Activated CD4-positive, alpha-beta T cell treated with anti-CD3 and anti-CD28 coated beads, Interleukin-2, Interleukin-4, amounts not matched to agents 100 ng/mL and 50 ng/mL, durations not matched to agents 16 hours and 8 hours (primary cell): ENCODE measurements around the gene DNAAF1.
"Not testable (repeated sequence)": the region's sequence is repeated elsewhere in the genome, so short reads cannot be mapped to it uniquely, and the experiment has no call there.

ENCODE experiments used
- DNase-seq: peaks from one replicate; pipeline ENCODE4 v3.0.0-alpha.2; 2020; ENCODE audit warnings: low spot score

DNAAF1 gene

GRCh38 chr16:84144859-84145639, at the start of gene DNAAF1, which contains the start of gene HSDL1:
TSS of gene DNAAF1 (plus strand) at chr16:84145308. CDS start at chr16:84145441, 133 bp downstream.
TSS of gene HSDL1 (minus strand) at chr16:84145177. CDS start at chr16:84131321, 13,856 bp downstream.
- DNase-seq, result peak; percentile 92

- no peak for DNase-seq
Observed at GRCh38 chr16:84095466-84095865, 49.6 kb upstream of the DNAAF1 start.

DNA sequence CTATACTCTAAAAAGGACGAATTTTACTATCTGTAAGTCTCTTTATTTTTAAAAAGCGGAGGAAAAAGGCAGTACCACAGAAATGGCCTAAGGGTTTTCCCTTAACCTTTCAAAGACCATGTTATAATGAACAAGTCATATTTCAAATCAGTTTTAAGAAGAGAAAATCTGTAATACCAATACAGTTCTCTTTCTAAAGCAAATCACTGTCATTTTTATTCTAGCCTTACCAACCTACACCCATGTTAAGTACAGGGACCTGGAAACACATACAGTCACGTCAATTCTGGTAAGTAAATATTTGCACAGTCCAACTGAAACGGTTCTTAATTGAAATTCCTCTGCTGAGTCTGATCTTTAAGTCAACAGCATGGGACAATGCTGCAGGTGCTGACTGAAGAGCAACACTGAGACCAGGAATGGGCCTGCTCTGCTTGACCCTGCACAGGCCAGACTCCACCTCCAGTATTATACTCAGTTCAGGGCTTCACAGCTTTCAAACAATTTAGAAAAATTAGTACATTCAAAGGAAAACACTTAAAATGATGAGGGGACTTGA, 48.6 kb upstream of the DNAAF1 start:
- DNase-seq, result no peak

GRCh38 chr16:84098939-84099338, 46.2 kb upstream of the DNAAF1 start:
- DNase-seq, result no peak

- DNase-seq, result no peak
Observed at GRCh38 chr16:84103678-84104077, 41.4 kb upstream of the DNAAF1 start.

DNA sequence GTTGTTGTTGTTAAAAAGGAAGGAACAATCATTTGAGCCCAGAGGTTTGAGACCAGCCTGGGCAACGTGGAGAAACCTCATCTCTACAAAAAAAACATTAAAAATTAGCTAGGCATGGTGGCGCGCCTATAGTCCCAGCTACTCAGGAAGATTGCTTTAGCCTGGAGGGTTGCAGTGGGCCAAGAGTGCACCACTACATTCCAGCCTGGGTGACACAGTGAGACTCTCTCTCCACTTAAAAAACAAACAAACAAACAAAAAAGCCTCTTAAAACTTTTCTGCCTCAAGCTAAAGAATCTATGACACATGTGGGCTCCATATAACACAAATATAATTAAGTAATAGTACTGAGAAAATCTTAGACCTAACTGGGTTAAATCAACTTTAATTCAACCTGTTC, 40.9 kb upstream of the DNAAF1 start:
- DNase-seq, result no peak

DNA sequence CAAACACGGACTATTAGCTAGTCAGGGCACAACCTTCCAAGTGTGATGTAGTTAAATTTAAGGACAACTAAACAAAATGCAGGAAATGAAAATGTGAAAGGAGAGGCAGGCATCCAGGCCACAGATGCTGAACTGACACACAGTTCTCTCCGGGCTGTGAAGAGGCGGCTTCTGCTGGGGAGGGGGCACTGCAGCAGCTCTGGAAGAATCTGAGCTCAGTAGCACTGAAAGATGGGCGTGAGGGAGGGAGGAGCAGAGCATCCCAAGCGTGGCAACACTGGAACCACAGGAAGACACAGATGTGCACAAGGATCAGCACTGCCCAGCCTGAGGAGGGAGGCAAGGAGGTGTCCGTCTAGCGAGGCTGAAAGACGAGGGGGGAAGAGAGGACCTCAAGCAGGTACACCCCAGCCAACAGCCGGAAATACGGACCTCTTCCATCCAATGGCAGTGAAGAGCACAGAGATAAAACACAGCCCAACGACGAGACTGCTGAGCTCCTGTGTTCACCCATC, 39.8 kb upstream of the DNAAF1 start:
- DNase-seq, result no peak

DNA sequence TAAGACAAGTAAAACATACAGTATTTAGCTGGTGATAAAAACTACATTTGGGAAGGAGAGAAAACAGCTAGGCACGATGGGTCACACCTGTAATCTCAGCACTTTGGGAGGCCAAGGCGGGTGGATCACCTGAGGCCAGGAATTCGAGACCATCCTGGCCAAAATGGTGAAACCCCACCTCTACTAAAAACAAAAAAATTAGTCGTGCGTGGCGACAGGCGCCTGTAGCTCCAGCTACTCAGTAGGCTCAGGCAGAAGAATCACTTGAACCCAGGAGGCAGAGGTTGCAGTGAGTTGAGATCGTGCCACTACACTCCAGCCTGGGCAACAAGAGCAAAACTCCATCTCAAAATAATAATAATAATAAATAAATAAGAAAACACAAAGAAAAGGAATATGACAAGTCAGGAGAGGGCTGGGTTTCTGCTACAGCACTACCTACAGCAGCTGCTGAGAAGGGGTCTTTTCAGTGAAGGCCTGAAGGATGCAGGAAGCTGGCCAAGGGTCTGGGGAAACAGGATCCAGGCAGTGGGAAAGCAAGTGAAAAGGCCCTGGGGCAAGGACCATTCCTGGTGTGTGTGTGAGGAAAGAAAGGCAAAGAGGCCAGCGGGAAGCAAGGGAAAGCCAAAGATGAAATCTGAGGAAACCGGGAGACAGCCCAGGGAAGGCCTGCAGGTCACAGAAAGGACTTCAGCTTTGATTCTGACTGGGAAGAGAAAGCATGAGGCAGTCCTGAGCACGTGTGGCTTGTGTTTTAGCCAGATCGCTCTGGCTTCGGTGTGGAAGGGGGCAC, 39.0 kb upstream of the DNAAF1 start:
- no peak for DNase-seq

- no peak for DNase-seq
Observed at GRCh38 chr16:84107921-84108320, 37.2 kb upstream of the DNAAF1 start.

GRCh38 chr16:84109598-84110335, 35.3 kb upstream of the DNAAF1 start:
- no peak for DNase-seq

DNA sequence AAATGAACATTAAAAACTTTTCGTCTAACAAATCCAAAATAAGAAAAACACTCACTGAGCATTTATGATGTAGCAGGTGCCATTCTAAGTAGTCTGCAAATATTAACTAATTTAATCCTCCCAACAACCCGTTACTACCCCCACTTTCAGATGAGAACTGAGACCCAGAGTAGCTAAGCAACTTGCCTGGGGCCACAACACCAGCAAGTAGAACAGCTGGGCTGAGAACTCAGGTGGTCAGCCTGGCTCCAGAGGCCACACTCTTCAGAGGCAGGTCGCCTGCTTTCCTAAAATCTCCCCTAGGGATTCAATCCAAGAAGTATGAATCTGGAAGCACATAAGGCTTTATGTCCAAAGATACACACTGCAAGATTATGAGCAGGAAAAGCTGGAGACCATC, 34.6 kb upstream of the DNAAF1 start:
- no peak for DNase-seq

- DNase-seq, result no peak
Observed at GRCh38 chr16:84111525-84111924, 33.6 kb upstream of the DNAAF1 start.

- peak; percentile 11 for DNase-seq
Observed at GRCh38 chr16:84111949-84112348, 33.2 kb upstream of the DNAAF1 start.

DNA sequence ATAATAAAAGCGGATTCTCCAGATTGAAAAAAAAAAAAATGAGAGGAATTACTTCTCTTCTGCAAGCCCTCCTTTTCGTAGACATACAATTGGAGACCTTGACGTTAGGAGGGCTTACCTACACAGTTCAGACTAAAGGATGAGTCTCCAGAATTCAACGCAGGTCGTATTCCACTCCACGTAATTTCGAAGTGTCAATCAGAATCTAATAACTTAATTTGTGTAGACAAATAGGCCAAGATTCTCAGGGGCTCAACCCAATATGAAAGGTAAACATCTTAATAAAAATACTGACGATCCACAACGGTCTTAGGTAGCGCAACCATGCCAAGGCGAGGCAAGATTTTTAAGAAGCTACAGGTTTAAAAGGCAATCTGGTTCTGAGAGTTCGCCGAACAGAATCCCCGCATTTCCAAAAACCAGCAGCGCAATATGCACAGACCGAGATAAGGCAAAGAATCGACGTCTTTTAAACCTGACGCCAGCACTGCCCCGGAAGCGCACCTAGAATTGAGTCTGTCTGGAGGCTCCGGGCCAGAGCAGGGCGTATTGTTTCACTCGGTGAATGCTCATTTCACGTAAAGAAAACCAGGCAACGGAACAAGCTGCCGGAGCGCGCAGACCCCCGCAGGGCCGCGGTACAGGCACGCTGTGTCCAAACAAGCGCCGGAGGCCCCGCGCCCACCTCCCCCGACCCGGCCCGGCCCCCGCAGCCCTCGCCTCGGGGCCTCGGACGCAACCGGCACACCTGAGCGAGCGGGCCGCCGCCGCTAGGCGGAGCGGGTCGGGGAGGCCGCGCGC, 29.0 kb upstream of the DNAAF1 start:
- peak; percentile 45 for DNase-seq

- DNase-seq, result peak; percentile 97
Observed at GRCh38 chr16:84116720-84117493, 28.2 kb upstream of the DNAAF1 start, which contains the start of gene MBTPS1. TSS of gene MBTPS1 (minus strand) at chr16:84116942. CDS start at chr16:84101783, 15,159 bp downstream.

- peak; percentile 32 for DNase-seq
Observed at GRCh38 chr16:84117494-84117843, 27.6 kb upstream of the DNAAF1 start.

DNA sequence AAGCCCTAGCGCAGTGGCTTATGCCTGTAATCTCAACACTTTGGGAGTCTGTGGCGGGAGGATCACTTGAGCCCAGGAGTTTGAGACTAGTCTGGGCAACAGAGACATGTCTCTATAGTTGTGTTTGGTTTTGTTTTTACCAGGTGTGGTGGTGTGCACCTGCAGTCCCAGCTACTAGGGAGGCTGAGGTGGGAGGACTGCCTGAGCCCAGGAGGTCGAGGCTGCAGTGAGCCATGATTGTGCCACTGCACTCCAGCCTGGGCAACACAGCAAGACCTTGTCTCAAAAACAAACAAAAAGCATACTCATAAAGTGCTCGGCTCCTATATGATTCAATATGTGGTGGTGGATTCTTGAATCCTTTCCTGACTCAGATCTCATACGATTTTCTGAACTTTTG, 26.8 kb upstream of the DNAAF1 start:
- DNase-seq, result not testable (repeated sequence)

DNA sequence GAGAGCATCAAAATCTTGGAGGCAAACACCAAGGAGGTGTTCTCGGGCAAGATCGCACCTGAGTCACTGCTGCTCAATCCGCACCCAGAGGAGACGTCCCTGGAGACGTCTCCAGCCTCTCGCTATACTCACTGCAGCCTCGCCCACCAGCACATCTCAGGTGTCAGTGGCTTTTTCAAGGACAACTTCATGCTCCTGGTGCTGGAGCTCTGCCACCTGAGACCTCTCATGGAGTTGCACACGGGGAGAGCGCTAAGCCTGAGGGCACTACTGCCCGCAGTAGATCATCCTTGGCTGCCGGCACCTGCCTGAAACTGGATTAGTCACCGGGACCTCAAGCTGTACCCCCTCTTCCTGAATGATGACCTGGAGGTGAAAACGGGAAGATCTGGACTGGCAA, 25.7 kb upstream of the DNAAF1 start:
- DNase-seq, result no peak

DNA sequence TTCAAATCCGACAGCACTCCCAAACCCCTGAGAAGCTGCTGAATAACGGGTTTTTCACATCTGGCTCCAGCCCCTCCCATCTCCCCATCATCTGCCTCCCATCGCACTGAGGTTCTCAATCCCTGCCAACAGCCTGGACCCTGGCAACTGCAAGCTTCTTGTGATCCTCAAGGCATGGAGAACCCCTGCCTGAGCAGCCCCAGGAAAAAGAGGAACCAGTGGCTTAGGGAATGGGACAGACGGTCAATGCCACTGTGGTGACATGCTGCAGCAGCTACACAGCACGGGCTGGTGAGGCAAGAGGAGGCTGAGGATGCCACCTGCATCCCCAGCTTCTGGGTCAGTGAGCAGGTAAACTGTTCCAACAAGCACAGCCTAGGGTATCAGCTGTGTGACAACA, 25.1 kb upstream of the DNAAF1 start:
- DNase-seq, result no peak

DNA sequence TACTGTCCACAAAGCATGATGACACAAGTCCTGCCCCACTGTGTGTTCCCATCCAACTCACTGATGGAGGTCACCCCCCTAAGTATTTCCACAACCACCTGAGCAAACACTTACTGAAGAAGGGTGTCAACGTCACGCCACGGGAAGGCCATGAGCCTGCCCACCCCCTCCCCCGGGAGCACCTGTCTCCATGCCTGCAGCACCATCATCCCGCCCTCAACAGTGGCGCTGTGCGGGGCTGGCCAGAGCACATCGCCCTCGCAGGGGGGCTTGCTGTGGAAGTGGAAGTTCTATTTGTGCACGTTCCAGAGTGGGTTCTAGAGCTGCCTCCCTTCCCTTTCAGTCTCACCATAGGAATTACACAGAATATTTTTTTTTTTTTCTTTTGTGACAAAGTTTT, 24.1 kb upstream of the DNAAF1 start:
- DNase-seq, result no peak
